AG10803 (cell line): Measurements from ENCODE around the gene PTPN5.

Experiments used
- DNase-seq: peaks from one replicate; pipeline ENCODE4 v3.0.0; 2010; ENCODE audit warnings: low read depth
- H3K4me3 ChIP-seq: 2 replicates; pipeline ENCODE4 v1.5.1; 2011; ENCODE audit warnings: mild to moderate bottlenecking, low read length, control low read depth
- CTCF ChIP-seq: conservative IDR thresholded peaks from 2 replicates; pipeline ENCODE4 v1.5.1; 2011; ENCODE audit warnings: mild to moderate bottlenecking, low read length, control low read depth, inconsistent platforms

PTPN5 gene

GRCh38 chr11:18773104-18773503 is 18.5 kb downstream of the PTPN5 start:
- no peak for DNase-seq
- no peak for TF ChIP-seq CTCF
- no peak overlapping the region for H3K4me3 ChIP-seq

- peak; percentile 40 for DNase-seq
- TF ChIP-seq CTCF: no peak
- no peak overlapping the region for H3K4me3 ChIP-seq
Measured at GRCh38 chr11:18772211-18772610, 19.4 kb downstream of the PTPN5 start.

GRCh38 chr11:18771266-18772035 is 20.1 kb downstream of the PTPN5 start:
- H3K4me3 ChIP-seq: no peak overlapping the region
- no peak for DNase-seq
- TF ChIP-seq CTCF: no peak

GRCh38 chr11:18770479-18771125 is 21.0 kb downstream of the PTPN5 start:
- no peak overlapping the region for H3K4me3 ChIP-seq
- no peak for DNase-seq
- TF ChIP-seq CTCF: no peak

GRCh38 chr11:18769802-18770456 is 21.7 kb downstream of the PTPN5 start:
- no peak for DNase-seq
- no peak for TF ChIP-seq CTCF
- H3K4me3 ChIP-seq: no peak overlapping the region

GRCh38 chr11:18768978-18769377 is 22.6 kb downstream of the PTPN5 start:
- DNase-seq: no peak
- H3K4me3 ChIP-seq: no peak overlapping the region
- no peak for TF ChIP-seq CTCF
